GM21515 (cell line): ENCODE results near the gene RANBP17.
"Not testable (repeated sequence)": the region's sequence is repeated elsewhere in the genome, so short reads cannot be mapped to it uniquely, and the experiment has no call there.

Source experiments
- ATAC-seq: cut with Tn5 transposase; IDR thresholded peaks from one replicate; pipeline ENCODE4 v1.9.1; 2021; ENCODE audit not compliant: unreplicated experiment

RANBP17 gene

GRCh38 chr5:170937914-170938313, 76.1 kb downstream of the RANBP17 start:
- no peak for ATAC-seq

DNA sequence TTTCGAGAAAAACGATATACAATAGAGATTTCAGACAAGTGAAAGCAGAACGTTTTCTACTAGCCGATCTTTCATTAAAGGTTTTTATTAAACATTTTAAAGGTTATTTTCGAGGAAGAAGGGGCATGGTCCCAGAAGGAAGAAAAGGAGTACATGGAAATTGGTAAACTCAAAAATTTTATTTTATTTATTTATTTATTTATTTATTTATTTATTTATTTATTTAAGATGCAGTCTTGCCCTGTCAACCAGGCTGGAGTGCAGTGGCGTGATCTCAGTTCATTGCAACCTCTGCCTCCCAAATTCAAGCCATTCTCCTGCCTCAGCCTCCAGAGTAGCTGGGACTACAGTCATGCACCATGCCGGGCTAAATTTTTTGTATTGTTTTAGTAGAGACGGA, 77.4 kb downstream of the RANBP17 start:
- ATAC-seq: no peak

GRCh38 chr5:170941788-170942187, 80.0 kb downstream of the RANBP17 start:
- ATAC-seq: no peak

GRCh38 chr5:170945275-170945674, 83.5 kb downstream of the RANBP17 start:
- ATAC-seq: no peak

- ATAC-seq: no peak
These were observed 98.7 kb downstream of the RANBP17 start for GRCh38 chr5:170960567-170960966.

GRCh38 chr5:170963521-170963920, 101.7 kb downstream of the RANBP17 start:
- no peak for ATAC-seq

DNA sequence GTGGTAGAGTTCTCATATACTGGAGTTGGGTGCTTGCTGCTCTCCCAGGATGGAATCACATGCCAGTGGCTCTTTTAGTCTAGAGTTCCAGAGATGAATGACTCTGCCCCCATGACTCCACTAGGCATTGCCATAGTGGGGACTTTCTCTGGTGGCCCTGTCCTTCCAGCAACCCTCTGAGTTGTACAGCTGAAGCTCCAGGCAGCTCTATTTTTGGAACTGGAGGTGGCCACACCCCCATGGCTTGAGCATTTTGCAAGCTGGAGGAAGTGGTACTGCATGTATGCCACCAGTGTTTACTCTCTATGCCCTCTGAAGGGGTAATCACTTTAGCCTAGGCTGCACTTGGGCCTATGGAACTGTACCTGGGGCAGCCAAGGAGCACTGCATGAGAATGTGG, 112.6 kb downstream of the RANBP17 start:
- no peak for ATAC-seq

DNA sequence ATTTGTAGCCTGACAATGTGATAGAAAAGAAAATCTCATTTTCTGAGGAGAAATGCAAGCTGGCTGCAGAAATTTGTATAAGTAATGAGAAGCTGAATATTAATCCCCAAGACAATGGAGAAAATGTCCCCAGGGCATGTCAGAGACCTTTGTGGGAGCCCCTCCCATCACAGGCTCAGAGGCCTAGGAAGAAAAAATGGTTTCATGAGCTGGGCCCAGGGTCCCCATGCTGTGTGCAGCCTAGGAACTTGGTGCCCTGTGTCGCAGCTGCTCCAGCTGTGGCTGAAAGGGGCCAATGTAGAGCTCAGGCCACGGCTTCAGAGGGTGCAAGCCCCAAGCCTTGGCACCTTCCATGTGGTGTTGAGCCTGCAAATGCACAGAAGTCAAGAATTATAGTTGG, 118.4 kb downstream of the RANBP17 start:
- not testable (repeated sequence) for ATAC-seq

DNA sequence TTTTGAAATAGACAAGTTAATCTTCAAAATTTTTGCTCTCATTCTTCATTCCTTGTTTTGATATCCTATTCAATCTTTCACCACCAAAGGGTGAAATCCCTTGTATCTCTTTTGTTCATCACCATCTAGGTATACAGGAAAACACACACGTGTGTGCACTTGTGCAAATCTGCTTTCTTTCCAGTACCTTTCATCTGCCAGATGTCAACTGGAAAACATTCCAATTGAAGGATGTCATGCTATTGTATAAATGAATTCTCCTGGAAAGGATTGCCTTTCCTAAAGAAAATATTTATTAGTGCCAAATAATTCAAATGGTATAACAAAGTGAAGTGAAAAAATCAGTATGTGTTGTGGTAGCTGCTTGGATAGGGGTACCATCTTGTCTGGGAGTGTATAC, 123.7 kb downstream of the RANBP17 start:
- no peak for ATAC-seq

GRCh38 chr5:170986598-170986997, 124.8 kb downstream of the RANBP17 start:
- ATAC-seq: no peak

GRCh38 chr5:170993476-170993875, 131.7 kb downstream of the RANBP17 start:
- ATAC-seq: no peak

- no peak for ATAC-seq
These were observed 148.3 kb downstream of the RANBP17 start for GRCh38 chr5:171010086-171010485.

DNA sequence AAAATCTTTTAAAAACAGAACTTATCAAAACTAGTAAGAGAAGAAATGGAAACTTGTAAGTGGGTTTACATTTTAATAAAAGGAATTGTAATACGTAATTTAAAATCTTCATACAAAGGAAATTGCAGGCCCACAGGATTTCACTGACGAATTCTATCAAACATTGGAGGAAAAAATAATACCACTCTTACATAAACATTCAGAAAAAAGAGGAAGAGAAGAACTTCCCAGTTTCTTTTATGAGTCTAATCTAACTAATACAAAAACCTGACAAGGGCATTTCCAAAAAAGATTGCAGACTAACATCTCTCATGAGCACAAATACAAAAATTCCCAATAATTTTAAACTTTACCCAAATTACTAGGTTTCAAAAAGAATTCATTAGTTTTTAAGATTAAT, 149.0 kb downstream of the RANBP17 start:
- no peak for ATAC-seq

DNA sequence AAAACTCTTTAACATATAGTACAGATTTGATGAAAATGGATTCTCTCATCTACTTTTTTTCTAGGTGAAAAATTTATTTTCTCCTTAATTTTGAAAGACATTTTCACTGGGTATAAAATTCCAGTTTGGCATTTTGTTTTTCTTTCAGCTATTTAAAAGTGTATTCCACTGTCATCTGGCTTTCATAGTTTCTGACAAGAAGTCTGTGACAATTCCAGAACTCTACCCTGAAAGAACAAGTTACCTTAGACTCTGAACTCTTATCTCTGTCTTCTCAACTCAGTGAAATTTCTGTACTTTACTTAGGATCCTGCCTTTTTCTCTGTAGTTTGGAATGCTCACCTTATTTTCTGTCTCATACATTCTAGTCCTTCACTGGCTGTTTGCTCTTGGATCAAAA, 161.7 kb downstream of the RANBP17 start:
- ATAC-seq: no peak

GRCh38 chr5:171024084-171024483, 162.3 kb downstream of the RANBP17 start:
- no peak for ATAC-seq

- no peak for ATAC-seq
These were observed 167.6 kb downstream of the RANBP17 start for GRCh38 chr5:171029401-171029800.

DNA sequence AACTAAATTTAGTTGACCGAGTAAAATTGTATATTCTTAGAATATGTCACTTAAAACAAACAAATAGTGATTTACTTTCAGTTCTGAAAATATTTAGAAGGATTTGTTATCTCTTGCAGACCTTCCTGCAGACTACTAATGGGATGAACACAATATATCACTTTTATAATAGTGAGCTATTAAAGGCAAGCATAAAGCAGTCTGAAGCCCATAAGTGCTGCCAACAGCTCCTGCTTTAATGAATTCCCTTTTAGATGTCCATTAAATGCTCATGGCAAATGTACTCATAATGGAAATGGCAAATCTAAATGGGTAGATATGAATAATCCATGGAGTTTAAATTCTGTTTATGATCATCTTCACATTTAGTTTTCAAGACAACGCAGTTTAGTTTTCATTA, 170.2 kb downstream of the RANBP17 start:
- ATAC-seq: no peak

DNA sequence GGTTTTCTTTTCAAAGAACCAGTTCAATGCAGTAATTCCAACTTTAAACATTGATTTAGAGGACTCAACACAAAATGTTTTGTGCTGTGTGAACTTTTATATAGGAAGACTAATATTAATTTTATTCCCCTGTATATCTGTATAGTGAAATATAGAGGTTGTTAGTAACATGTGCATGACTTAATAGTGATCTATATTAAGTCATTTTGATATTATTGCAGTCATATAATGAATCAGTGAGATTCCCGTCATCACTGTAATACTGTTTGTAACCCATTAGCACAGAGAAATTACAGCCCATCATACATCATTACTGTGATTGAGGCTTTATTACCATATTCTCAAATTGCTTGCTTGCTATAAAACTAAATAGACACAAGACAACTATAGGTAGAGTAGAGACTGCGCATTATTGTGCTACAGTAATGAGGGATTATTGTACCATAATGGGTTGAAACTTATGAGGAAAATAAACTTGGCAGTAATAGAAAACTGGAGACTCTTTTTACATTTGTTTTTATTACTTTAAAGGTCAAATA, 170.7 kb downstream of the RANBP17 start:
- ATAC-seq: no peak

DNA sequence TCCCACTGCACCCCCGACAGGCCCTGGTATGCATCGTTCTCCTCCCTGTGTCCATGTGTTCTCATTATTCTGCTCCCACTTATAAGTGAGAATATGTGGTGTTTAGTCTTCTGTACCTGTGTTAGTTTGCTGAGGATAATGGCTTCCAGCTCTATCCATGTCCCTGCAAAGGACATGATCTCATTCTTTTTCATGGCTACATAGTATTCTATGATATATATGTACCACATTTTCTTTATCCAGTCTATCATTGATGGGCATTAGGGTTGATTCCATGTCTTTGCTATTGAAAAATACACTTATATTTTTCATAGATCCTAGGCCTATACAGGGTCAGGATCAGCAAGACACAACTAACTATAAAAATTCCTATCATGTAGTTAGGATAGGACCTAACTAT, 180.1 kb downstream of the RANBP17 start:
- ATAC-seq: not testable (repeated sequence)

DNA sequence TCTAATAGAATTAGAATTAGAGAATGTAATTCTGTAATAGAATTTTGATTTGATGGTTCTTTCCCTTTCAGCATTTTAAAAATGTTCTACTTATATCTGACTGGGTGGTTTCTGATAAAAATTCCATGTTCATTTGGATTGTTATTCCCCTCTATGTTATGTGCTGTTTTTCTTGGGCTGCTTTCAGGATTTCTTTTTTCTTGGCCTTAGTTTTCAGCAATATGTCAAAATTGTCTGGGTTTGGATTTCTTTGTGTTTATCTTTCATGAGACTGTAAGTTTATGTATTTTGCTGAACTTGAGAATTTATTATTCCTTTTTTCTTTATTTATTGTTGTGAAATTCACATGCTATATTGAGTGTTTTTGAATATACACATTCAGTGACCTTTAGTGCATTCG, 189.1 kb downstream of the RANBP17 start:
- no peak for ATAC-seq

DNA sequence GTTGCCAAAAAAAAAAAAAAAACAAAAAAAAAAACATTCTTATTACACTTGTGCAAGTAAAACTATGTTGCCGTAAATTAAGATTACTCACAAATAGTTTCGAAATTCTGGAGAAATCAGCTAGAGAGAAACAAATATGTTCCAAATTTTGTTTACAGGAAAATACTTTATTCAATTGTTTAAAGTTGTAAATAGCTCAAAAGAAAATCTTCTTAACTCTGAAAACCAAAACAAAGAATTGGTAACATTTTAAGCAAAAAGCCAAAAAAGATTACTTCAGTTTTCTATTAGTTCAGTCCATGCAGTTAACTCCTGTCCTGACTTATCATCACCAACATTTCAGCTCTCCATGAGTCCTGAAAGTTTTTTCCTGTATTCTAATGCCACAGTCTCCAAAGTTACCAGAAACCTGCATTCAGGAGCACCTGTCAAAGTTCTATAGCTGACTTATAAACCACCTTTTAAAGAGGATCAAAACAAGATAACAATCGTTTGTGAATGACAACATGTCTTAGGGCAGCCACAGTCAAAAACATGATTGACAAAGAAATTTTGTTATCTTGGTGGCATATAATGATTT, 194.1 kb downstream of the RANBP17 start:
- no peak for ATAC-seq

DNA sequence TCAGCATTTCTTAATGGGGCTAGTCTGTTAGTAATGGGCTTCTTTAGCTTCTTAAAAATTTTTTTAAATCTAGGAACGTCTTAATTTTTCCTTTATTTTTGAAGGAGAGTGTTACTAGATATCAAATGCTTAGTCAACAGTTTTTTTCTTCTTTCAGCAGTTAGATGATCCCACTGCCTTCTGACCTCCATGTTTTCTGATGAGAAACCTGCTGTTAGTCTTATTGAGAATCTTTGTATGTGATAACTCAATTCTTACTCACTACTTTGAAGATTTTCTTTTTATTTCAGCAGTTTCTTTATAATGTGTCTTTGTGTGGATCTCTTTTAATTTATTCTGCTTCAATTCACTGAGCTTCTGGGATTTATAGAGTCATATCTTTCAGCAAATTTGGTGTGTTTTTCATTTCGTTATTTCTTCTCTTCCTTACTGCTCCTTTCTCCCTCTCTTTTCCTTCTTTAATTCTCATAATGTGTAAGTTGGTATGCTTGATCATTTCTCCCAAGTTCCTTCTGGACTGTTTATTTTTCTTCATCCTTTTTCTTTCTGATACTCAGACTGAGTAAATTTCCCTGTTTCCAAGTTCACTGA, 205.8 kb downstream of the RANBP17 start:
- no peak for ATAC-seq

GRCh38 chr5:171074747-171075146, 212.9 kb downstream of the RANBP17 start:
- no peak for ATAC-seq
